Adrenal gland (tissue), 12 donors: ENCODE measurements around the gene CHMP4A. TPM values are rescaled to one million over a fixed set of nuclear protein-coding genes. Genes with fewer than 3 reads are reported as not detected.

Experiments used
- DNase-seq, 7 donors: peaks; one replicate each; pipeline ENCODE4 v3.0.0-alpha.2; 2019 to 2020
- H3K27ac ChIP-seq, 5 donors: fragments of 200-600 bp; sonication (generic) in 4 of 5; 1 replicate in 3 of 5; 2 replicates in 2 of 5; pipeline versions ENCODE4 v1.5.1 to v1.8.0; 2016 to 2020; ENCODE audit warnings: mild to moderate bottlenecking in 1 of 5
- H3K27me3 ChIP-seq: fragments of 200-600 bp; 2 replicates; pipeline ENCODE4 v1.8.0; 2021
- H3K36me3 ChIP-seq, 2 donors: fragments of 200-600 bp; replicated peaks in 1 of 2; 1 replicate in 1 of 2; 2 replicates in 1 of 2; pipeline versions ENCODE4 v1.5.1 to v1.8.0; 2018 to 2022
- H3K4me1 ChIP-seq, 2 donors: fragments of 200-600 bp; replicated peaks in 1 of 2; 1 replicate in 1 of 2; 2 replicates in 1 of 2; pipeline versions ENCODE4 v1.5.1 to v1.8.0; 2018 to 2021
- H3K4me3 ChIP-seq, 4 donors: fragments of 200-600 bp; sonication (generic) in 3 of 4; one replicate each; pipeline ENCODE4 v1.5.1; 2016 to 2018
- H3K9me3 ChIP-seq, 3 donors: fragments of 200-600 bp; sonication (generic) in 1 of 3; replicated peaks in 1 of 3; 1 replicate in 2 of 3; 2 replicates in 1 of 3; pipeline versions ENCODE4 v1.5.1 to v1.8.0; 2016 to 2021
- POLR2A ChIP-seq, 2 donors: fragments of 450-650 bp; IDR thresholded peaks; one replicate each; pipeline ENCODE4 v1.6.1; 2017; ENCODE audit warnings: antibody characterized with exemption in 2 of 2, mild to moderate bottlenecking in 2 of 2, moderate library complexity in 1 of 2
- WGBS, 4 donors: extraction: QIAGEN DNeasy Blood & Tissue Kit in 2 of 4; methylation state at CpG; one replicate each; pipeline versions ENCODE4 v1.1.5 to v1.1.7; 2013 to 2017; 5-methylcytosine and 5-hydroxymethylcytosine counted together
- intact Hi-C, 2 donors: fragments of 100-400 bp; cut with DNase I; formaldehyde crosslinking; loops; one replicate each; pipeline versions ENCODE4 v1.14.1 to v1.15.0; 2022 to 2023
- polyA plus RNA-seq, 3 donors: library from polyadenylated mRNA; stranded (reverse); fragments of 200-250 nt in 2 of 3; fragments of 350-450 nt in 1 of 3; fragmentation: Illumina TruSeq in 1 of 3; extraction: RNeasy Lipid Tissue Mini Kit (QIAGEN cat#74804) in 1 of 3; gene quantifications; one replicate each; pipeline ENCODE4 v1.2.3, GENCODE V29; 2013 to 2014
- total RNA-seq, 9 donors: library from RNA; depleted of rRNA in 4 of 9; stranded (reverse); fragments of >200 nt in 4 of 9; fragments of 120-200 nt in 1 of 9; fragmentation: NEBNext Ultra II Directional in 1 of 9; extraction: Animal tissue kit (Norgen Biotek cat#: 25700) in 1 of 9; gene quantifications; one replicate each; pipeline versions ENCODE4 v1.1.0 to v1.2.4, GENCODE V29; 2013 to 2023
- TF ChIP-seq, protein P1 (sequence below), 6 experiments: fragments of 450-650 bp in 4 of 6; fragments of 200-600 bp in 2 of 6; sonication (generic) in 1 of 6; IDR thresholded peaks; 1 replicate in 5 of 6; 2 replicates in 1 of 6; pipeline versions ENCODE4 v1.5.1 to v1.8.0; 2016 to 2021; ENCODE audit warnings: antibody characterized with exemption in 6 of 6, mild to moderate bottlenecking in 2 of 6, moderate library complexity in 1 of 6
- donor health status: healthy with polysubstance abuse.
- donor health status: Bipolar disorder and iron deficiency.
- donor health status: DM: yes; HTN: yes; CAD: no.
- donor health status: DM: no; HTN: no; CAD: no.
- donor health status: DM: no; HTN: no; CAD: no.
- donor health status: DM: yes; HTN: yes; CAD: no.

The CHMP4A gene
- total and polyA plus RNA-seq, 12 donors = 32.9 to 118 (median 59.0) TPM

GRCh38 chr14:24184104-24184970 is 29.0 kb downstream of the CHMP4A start:
- DNase-seq = no peak
- WGBS, 4 donors = 66 to 90% (median 88%) methylated on average over 3 to 19 of the region's 19 CpGs
- H3K9me3 ChIP-seq = no peaks in the 10 kb centered on the region
- intact Hi-C loops = no loop called here
- no peak for TF ChIP-seq POLR2A (IDR thresholded peaks at IDR 0.05)
- TF ChIP-seq, protein P1, sequence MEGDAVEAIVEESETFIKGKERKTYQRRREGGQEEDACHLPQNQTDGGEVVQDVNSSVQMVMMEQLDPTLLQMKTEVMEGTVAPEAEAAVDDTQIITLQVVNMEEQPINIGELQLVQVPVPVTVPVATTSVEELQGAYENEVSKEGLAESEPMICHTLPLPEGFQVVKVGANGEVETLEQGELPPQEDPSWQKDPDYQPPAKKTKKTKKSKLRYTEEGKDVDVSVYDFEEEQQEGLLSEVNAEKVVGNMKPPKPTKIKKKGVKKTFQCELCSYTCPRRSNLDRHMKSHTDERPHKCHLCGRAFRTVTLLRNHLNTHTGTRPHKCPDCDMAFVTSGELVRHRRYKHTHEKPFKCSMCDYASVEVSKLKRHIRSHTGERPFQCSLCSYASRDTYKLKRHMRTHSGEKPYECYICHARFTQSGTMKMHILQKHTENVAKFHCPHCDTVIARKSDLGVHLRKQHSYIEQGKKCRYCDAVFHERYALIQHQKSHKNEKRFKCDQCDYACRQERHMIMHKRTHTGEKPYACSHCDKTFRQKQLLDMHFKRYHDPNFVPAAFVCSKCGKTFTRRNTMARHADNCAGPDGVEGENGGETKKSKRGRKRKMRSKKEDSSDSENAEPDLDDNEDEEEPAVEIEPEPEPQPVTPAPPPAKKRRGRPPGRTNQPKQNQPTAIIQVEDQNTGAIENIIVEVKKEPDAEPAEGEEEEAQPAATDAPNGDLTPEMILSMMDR (IDR thresholded peaks at IDR 0.05) = no peak
- no peak overlapping the region for H3K27ac ChIP-seq
- peaks cover 0 to 71% of the 10 kb centered on the region in 2 donors for H3K36me3 ChIP-seq
- H3K4me1 ChIP-seq = peaks cover 23 to 35% of the 10 kb centered on the region in 2 donors
- H3K27me3 ChIP-seq = no peaks in the 10 kb centered on the region
- H3K4me3 ChIP-seq = no peak overlapping the region

- Histone ChIP-seq H3K27ac (no peak overlapping the region), H3K36me3 (peaks cover 0 to 84% of the 10 kb centered on the region in 2 donors), H3K4me1 (peaks cover 19 to 30% of the 10 kb centered on the region in 2 donors), H3K9me3 (no peaks in the 10 kb centered on the region), H3K4me3 (no peak overlapping the region), H3K27me3 (no peaks in the 10 kb centered on the region)
- intact Hi-C loops = no loop called here
- TF ChIP-seq POLR2A (IDR thresholded peaks at IDR 0.05) = no peak
- TF ChIP-seq, protein P1 (IDR thresholded peaks at IDR 0.05) = no peak
- no peak for DNase-seq
- WGBS, 4 donors = 90 to 94% (median 92%) methylated on average over 5 to 15 of the region's 15 CpGs
Observed at GRCh38 chr14:24183014-24183481, 30.2 kb downstream of the CHMP4A start.

GRCh38 chr14:24182110-24182882 is 31.0 kb downstream of the CHMP4A start:
- peaks cover 0 to 90% of the 10 kb centered on the region in 2 donors for H3K36me3 ChIP-seq
- no peaks in the 10 kb centered on the region for H3K9me3 ChIP-seq
- TF ChIP-seq, protein P1 (IDR thresholded peaks at IDR 0.05) = no peak
- TF ChIP-seq POLR2A (IDR thresholded peaks at IDR 0.05) = no peak
- no peak overlapping the region for H3K4me3 ChIP-seq
- no peak for DNase-seq
- no peaks in the 10 kb centered on the region for H3K27me3 ChIP-seq
- H3K27ac ChIP-seq = no peak overlapping the region
- WGBS, 4 donors = 78 to 90% (median 89%) methylated on average over 13 to 14 of the region's 14 CpGs
- intact Hi-C loops = no loop called here
- peaks cover 13 to 23% of the 10 kb centered on the region in 2 donors for H3K4me1 ChIP-seq
